SHP77 (cell line): ENCODE results near the gene CCDC71.

Experiments
- DNase-seq, 2 experiments: peaks; one replicate each; lab custom pipeline; 2025; lab: John Stamatoyannopoulos, UW

CCDC71 gene

GRCh38 chr3:49170744-49171118, 4.6 kb upstream of the CCDC71 start:
- DNase-seq = no peak

GRCh38 chr3:49166752-49167556, 823 bp upstream of the CCDC71 start:
- no peak for DNase-seq

- no peak for DNase-seq
These were observed 979 bp downstream of the CCDC71 start for GRCh38 chr3:49164983-49165720.

GRCh38 chr3:49163609-49164008, 2.5 kb downstream of the CCDC71 start:
- DNase-seq = no peak

- no peak for DNase-seq
These were observed 3.2 kb downstream of the CCDC71 start for GRCh38 chr3:49162751-49163419.

- DNase-seq = no peak
These were observed 4.2 kb downstream of the CCDC71 start for GRCh38 chr3:49161808-49162530.

- no peak for DNase-seq
These were observed 4.9 kb downstream of the CCDC71 start for GRCh38 chr3:49161197-49161596.

GRCh38 chr3:49158792-49159191, 7.3 kb downstream of the CCDC71 start:
- no peak for DNase-seq

- DNase-seq = peak in 1 of 2 experiments; percentile 14
These were observed 7.9 kb downstream of the CCDC71 start for GRCh38 chr3:49158103-49158709.

GRCh38 chr3:49157289-49157688, 8.8 kb downstream of the CCDC71 start:
- no peak for DNase-seq

GRCh38 chr3:49153349-49153912, 12.7 kb downstream of the CCDC71 start:
- no peak for DNase-seq

GRCh38 chr3:49151610-49152009, 14.5 kb downstream of the CCDC71 start:
- DNase-seq = no peak

GRCh38 chr3:49148159-49148558, 18.0 kb downstream of the CCDC71 start:
- DNase-seq = no peak

- DNase-seq = no peak
These were observed 26.1 kb downstream of the CCDC71 start for GRCh38 chr3:49140080-49140479.

GRCh38 chr3:49135499-49135898, 30.6 kb downstream of the CCDC71 start:
- DNase-seq = no peak

GRCh38 chr3:49134471-49135265, 31.5 kb downstream of the CCDC71 start:
- DNase-seq = no peak

- DNase-seq = peak; percentile 55 to 83
These were observed 32.7 kb downstream of the CCDC71 start for GRCh38 chr3:49133226-49133951.

- peak; percentile 50 to 56 for DNase-seq
These were observed 33.5 kb downstream of the CCDC71 start, which contains the start of gene LAMB2 for GRCh38 chr3:49132437-49133225. Gene LAMB2, minus strand, starts transcription at chr3:49133050. Its CDS starts 183 bp downstream, at chr3:49132867.

GRCh38 chr3:49132073-49132436, 34.1 kb downstream of the CCDC71 start:
- DNase-seq = no peak
